ENCODE measurements around the gene ELAPOR1.

ELAPOR1 gene

GRCh38 chr1:109134423-109134822 lies 20.5 kb downstream of the ELAPOR1 start:
- no peak overlapping the region for H4K91ac ChIP-seq (ENCODE audit: low read depth, low read length, poor library complexity)
- no peak for DNase-seq (ENCODE audit: low spot score)
- peaks cover 0 to 2% of the 10 kb centered on the region in 2 donors for H3K9me3 ChIP-seq (replicated peaks in 1 of 2; ENCODE audit: control insufficient read depth in 2 of 2, insufficient read depth in 1 of 2, low read depth in 1 of 2, low read length in 2 of 2)
- H3K14ac ChIP-seq (ENCODE audit: low read length), result no peak overlapping the region
- H2BK15ac ChIP-seq (ENCODE audit: low read length), result no peak overlapping the region
- H3K4me3 ChIP-seq (ENCODE audit: low read length in 2 of 2), result no peak overlapping the region
- no peak overlapping the region for H2AK5ac ChIP-seq (ENCODE audit: low read depth, low read length)
- no peak overlapping the region for H3K27ac ChIP-seq (replicated peaks; ENCODE audit: low read length)
- no peak overlapping the region for H3K4me2 ChIP-seq (ENCODE audit: insufficient read depth, low read length, poor library complexity, severe bottlenecking)
- no peak overlapping the region for H3K18ac ChIP-seq (ENCODE audit: low read length)
- no peak overlapping the region for H2BK12ac ChIP-seq (ENCODE audit: low read length)
- H2BK5ac ChIP-seq (ENCODE audit: low read length), result no peak overlapping the region
- peaks cover 0 to 3% of the 10 kb centered on the region in 2 donors for H3K4me1 ChIP-seq (ENCODE audit: control insufficient read depth in 2 of 2, insufficient read depth in 1 of 2, low read depth in 1 of 2, low read length in 2 of 2)
- H3K9ac ChIP-seq (ENCODE audit: low read depth, low read length, poor library complexity), result no peak overlapping the region
- peak overlapping the region; percentile 64 for H2AFZ ChIP-seq (ENCODE audit: low read length)
- no peak overlapping the region for H2BK120ac ChIP-seq (ENCODE audit: low read depth, low read length)
- WGBS, 2 donors (ENCODE audit: extremely low coverage in 2 of 2, insufficient read length in 2 of 2, insufficient replicate concordance in 1 of 2), result no CpG with 5 or more reads among the region's 7 CpGs
- H3K27me3 ChIP-seq (ENCODE audit: control insufficient read depth in 3 of 3, insufficient read depth in 3 of 3, low read depth in 1 of 3, low read length in 3 of 3), result peaks cover 0 to 5% (median 3%) of the 10 kb centered on the region in 3 experiments
- no peak overlapping the region for H3K23ac ChIP-seq (ENCODE audit: low read depth, low read length, poor library complexity)
- H3K4ac ChIP-seq (ENCODE audit: low read length), result no peak overlapping the region
- H4K8ac ChIP-seq (ENCODE audit: low read depth, low read length), result no peak overlapping the region
- no peaks in the 10 kb centered on the region for H3K79me1 ChIP-seq (ENCODE audit: low read depth, low read length)
- no peaks in the 10 kb centered on the region for H3K36me3 ChIP-seq (replicated peaks in 1 of 2; ENCODE audit: control insufficient read depth in 2 of 2, insufficient read depth in 2 of 2, low read length in 2 of 2)

GRCh38 chr1:109135940-109136339 lies 22.0 kb downstream of the ELAPOR1 start:
- Histone ChIP-seq H4K8ac (ENCODE audit: low read depth, low read length) (no peak overlapping the region), H3K27ac (replicated peaks; ENCODE audit: low read length) (no peak overlapping the region)

GRCh38 chr1:109136766-109137165 lies 22.9 kb downstream of the ELAPOR1 start:
- Histone ChIP-seq H2AFZ (ENCODE audit: low read length) (peak overlapping the region; percentile 22), H3K4me3 (ENCODE audit: low read length in 2 of 2) (no peak overlapping the region), H4K8ac (ENCODE audit: low read depth, low read length) (no peak overlapping the region), H2AK5ac (ENCODE audit: low read depth, low read length) (no peak overlapping the region), H3K4me1 (ENCODE audit: control insufficient read depth in 2 of 2, insufficient read depth in 1 of 2, low read depth in 1 of 2, low read length in 2 of 2) (peaks cover 0 to 3% of the 10 kb centered on the region in 2 donors), H3K79me1 (ENCODE audit: low read depth, low read length) (no peaks in the 10 kb centered on the region), H2BK5ac (ENCODE audit: low read length) (no peak overlapping the region), H2BK120ac (ENCODE audit: low read depth, low read length) (no peak overlapping the region), H3K14ac (ENCODE audit: low read length) (no peak overlapping the region), H3K9me3 (replicated peaks in 1 of 2; ENCODE audit: control insufficient read depth in 2 of 2, insufficient read depth in 1 of 2, low read depth in 1 of 2, low read length in 2 of 2) (no peaks in the 10 kb centered on the region), H3K36me3 (replicated peaks in 1 of 2; ENCODE audit: control insufficient read depth in 2 of 2, insufficient read depth in 2 of 2, low read length in 2 of 2) (no peaks in the 10 kb centered on the region), H3K4ac (ENCODE audit: low read length) (no peak overlapping the region), H3K9ac (ENCODE audit: low read depth, low read length, poor library complexity) (no peak overlapping the region), H2BK12ac (ENCODE audit: low read length) (no peak overlapping the region), H3K4me2 (ENCODE audit: insufficient read depth, low read length, poor library complexity, severe bottlenecking) (no peak overlapping the region), H3K27me3 (ENCODE audit: control insufficient read depth in 3 of 3, insufficient read depth in 3 of 3, low read depth in 1 of 3, low read length in 3 of 3) (peaks cover 0 to 2% (median 0%) of the 10 kb centered on the region in 3 experiments), H2BK15ac (ENCODE audit: low read length) (no peak overlapping the region), H3K18ac (ENCODE audit: low read length) (no peak overlapping the region), H3K27ac (replicated peaks; ENCODE audit: low read length) (no peak overlapping the region), H3K23ac (ENCODE audit: low read depth, low read length, poor library complexity) (no peak overlapping the region), H4K91ac (ENCODE audit: low read depth, low read length, poor library complexity) (no peak overlapping the region)
- no CpG with 5 or more reads among the region's 6 CpGs for WGBS, 2 donors (ENCODE audit: extremely low coverage in 2 of 2, insufficient read length in 2 of 2, insufficient replicate concordance in 1 of 2)
- DNase-seq (ENCODE audit: low spot score), result no peak

More at GRCh38 chr1:109135940-109136339, 22.0 kb downstream of the ELAPOR1 start:
- Histone ChIP-seq H3K4me3 (ENCODE audit: low read length in 2 of 2) (no peak overlapping the region), H2BK5ac (ENCODE audit: low read length) (no peak overlapping the region), H4K91ac (ENCODE audit: low read depth, low read length, poor library complexity) (no peak overlapping the region), H3K4ac (ENCODE audit: low read length) (no peak overlapping the region), H2BK120ac (ENCODE audit: low read depth, low read length) (no peak overlapping the region), H3K14ac (ENCODE audit: low read length) (no peak overlapping the region), H2AFZ (ENCODE audit: low read length) (no peak overlapping the region), H3K4me1 (ENCODE audit: control insufficient read depth in 2 of 2, insufficient read depth in 1 of 2, low read depth in 1 of 2, low read length in 2 of 2) (peaks cover 0 to 3% of the 10 kb centered on the region in 2 donors), H3K4me2 (ENCODE audit: insufficient read depth, low read length, poor library complexity, severe bottlenecking) (no peak overlapping the region), H2BK12ac (ENCODE audit: low read length) (no peak overlapping the region), H3K9ac (ENCODE audit: low read depth, low read length, poor library complexity) (no peak overlapping the region), H3K9me3 (replicated peaks in 1 of 2; ENCODE audit: control insufficient read depth in 2 of 2, insufficient read depth in 1 of 2, low read depth in 1 of 2, low read length in 2 of 2) (no peaks in the 10 kb centered on the region), H3K79me1 (ENCODE audit: low read depth, low read length) (no peaks in the 10 kb centered on the region), H3K36me3 (replicated peaks in 1 of 2; ENCODE audit: control insufficient read depth in 2 of 2, insufficient read depth in 2 of 2, low read length in 2 of 2) (no peaks in the 10 kb centered on the region), H3K18ac (ENCODE audit: low read length) (no peak overlapping the region), H3K23ac (ENCODE audit: low read depth, low read length, poor library complexity) (no peak overlapping the region), H3K27me3 (ENCODE audit: control insufficient read depth in 3 of 3, insufficient read depth in 3 of 3, low read depth in 1 of 3, low read length in 3 of 3) (peaks cover 0 to 5% (median 2%) of the 10 kb centered on the region in 3 experiments), H2AK5ac (ENCODE audit: low read depth, low read length) (no peak overlapping the region), H2BK15ac (ENCODE audit: low read length) (no peak overlapping the region)
- DNase-seq (ENCODE audit: low spot score), result no peak
- WGBS, 2 donors (ENCODE audit: extremely low coverage in 2 of 2, insufficient read length in 2 of 2, insufficient replicate concordance in 1 of 2), result no CpG with 5 or more reads among the region's 3 CpGs

- Histone ChIP-seq H3K9ac (ENCODE audit: low read depth, low read length, poor library complexity) (no peak overlapping the region), H3K23ac (ENCODE audit: low read depth, low read length, poor library complexity) (no peak overlapping the region), H2AFZ (ENCODE audit: low read length) (no peak overlapping the region), H3K4me1 (ENCODE audit: control insufficient read depth in 2 of 2, insufficient read depth in 1 of 2, low read depth in 1 of 2, low read length in 2 of 2) (peaks cover 0 to 3% of the 10 kb centered on the region in 2 donors), H3K4me2 (ENCODE audit: insufficient read depth, low read length, poor library complexity, severe bottlenecking) (no peak overlapping the region), H3K14ac (ENCODE audit: low read length) (no peak overlapping the region), H3K27ac (replicated peaks; ENCODE audit: low read length) (no peak overlapping the region), H3K9me3 (replicated peaks in 1 of 2; ENCODE audit: control insufficient read depth in 2 of 2, insufficient read depth in 1 of 2, low read depth in 1 of 2, low read length in 2 of 2) (no peaks in the 10 kb centered on the region), H2BK12ac (ENCODE audit: low read length) (no peak overlapping the region), H3K27me3 (ENCODE audit: control insufficient read depth in 3 of 3, insufficient read depth in 3 of 3, low read depth in 1 of 3, low read length in 3 of 3) (peaks cover 0 to 2% (median 0%) of the 10 kb centered on the region in 3 experiments), H2AK5ac (ENCODE audit: low read depth, low read length) (no peak overlapping the region), H2BK15ac (ENCODE audit: low read length) (no peak overlapping the region), H3K4ac (ENCODE audit: low read length) (no peak overlapping the region), H4K91ac (ENCODE audit: low read depth, low read length, poor library complexity) (no peak overlapping the region), H2BK5ac (ENCODE audit: low read length) (no peak overlapping the region), H3K18ac (ENCODE audit: low read length) (no peak overlapping the region), H2BK120ac (ENCODE audit: low read depth, low read length) (no peak overlapping the region), H3K36me3 (replicated peaks in 1 of 2; ENCODE audit: control insufficient read depth in 2 of 2, insufficient read depth in 2 of 2, low read length in 2 of 2) (no peaks in the 10 kb centered on the region), H3K79me1 (ENCODE audit: low read depth, low read length) (no peaks in the 10 kb centered on the region), H4K8ac (ENCODE audit: low read depth, low read length) (no peak overlapping the region), H3K4me3 (ENCODE audit: low read length in 2 of 2) (no peak overlapping the region)
- WGBS, 2 donors (ENCODE audit: extremely low coverage in 2 of 2, insufficient read length in 2 of 2, insufficient replicate concordance in 1 of 2), result no CpG with 5 or more reads among the region's 3 CpGs
- DNase-seq (ENCODE audit: low spot score), result no peak
Measured at GRCh38 chr1:109137958-109138357, 24.0 kb downstream of the ELAPOR1 start.
